Stimulated activated effector memory CD8-positive, alpha-beta T cell treated with anti-CD3 and anti-CD28 coated beads, Interleukin-12 subunit alpha, Interleukin-12 subunit beta, amount 100 ng/mL, for 72 hours (primary cell): Measurements from ENCODE around the gene PLAAT2.
"Not testable (repeated sequence)": the region's sequence is repeated elsewhere in the genome, so short reads cannot be mapped to it uniquely, and the experiment has no call there.

ENCODE experiments used
- ATAC-seq: fragments of 150-1000 bp; cut with Tn5 transposase; 2 replicates; pipeline ENCODE4 v1.10.0; 2021
- DNase-seq, 2 donors: peaks; one replicate each; pipeline ENCODE4 v3.0.0; 2021 to 2022; ENCODE audit warnings: low spot score in 2 of 2
- H3K27ac Mint-ChIP-seq: one replicate; pipeline ENCODE4 v1.8.0; 2022; ENCODE audit warnings: mild to moderate bottlenecking, mixed read lengths
- H3K36me3 Mint-ChIP-seq: one replicate; pipeline ENCODE4 v1.8.0; 2022; ENCODE audit warnings: mild to moderate bottlenecking, mixed read lengths
- H3K4me1 Mint-ChIP-seq: one replicate; pipeline ENCODE4 v1.8.0; 2022; ENCODE audit warnings: mixed read lengths
- H3K4me3 Mint-ChIP-seq: one replicate; pipeline ENCODE4 v1.8.0; 2022; ENCODE audit warnings: mild to moderate bottlenecking, mixed read lengths
- H3K9me3 Mint-ChIP-seq: one replicate; pipeline ENCODE4 v1.8.0; 2022; ENCODE audit warnings: mixed read lengths

PLAAT2 gene

GRCh38 chr11:63537293-63538101 lies 25.7 kb downstream of the PLAAT2 start:
- H3K4me1 Mint-ChIP-seq: peaks cover 82% of the 10 kb centered on the region
- H3K36me3 Mint-ChIP-seq: no peaks in the 10 kb centered on the region
- peak overlapping the region; percentile 95 for H3K27ac Mint-ChIP-seq
- H3K4me3 Mint-ChIP-seq: peak overlapping the region; percentile 80
- DNase-seq (peak in 1 of 2 donors; percentile 64), ATAC-seq (peak; percentile 20)
- no peaks in the 10 kb centered on the region for H3K9me3 Mint-ChIP-seq

- peaks cover 85% of the 10 kb centered on the region for H3K4me1 Mint-ChIP-seq
- H3K4me3 Mint-ChIP-seq: peak within 1 kb of the TSS; percentile 80
- DNase-seq (peak in 1 of 2 donors; percentile 69), ATAC-seq (peak; percentile 22)
- H3K36me3 Mint-ChIP-seq: no peaks in the 10 kb centered on the region
- peak within 1 kb of the TSS; percentile 95 for H3K27ac Mint-ChIP-seq
- H3K9me3 Mint-ChIP-seq: no peaks in the 10 kb centered on the region
Observed at GRCh38 chr11:63536669-63537292, 26.4 kb downstream of the PLAAT2 start, which contains the start of gene PLAAT4. Gene PLAAT4 (plus strand): TSS chr11:63536808. CDS start chr11:63536869, 61 bp downstream.

GRCh38 chr11:63535734-63536133 lies 27.4 kb downstream of the PLAAT2 start:
- no peaks in the 10 kb centered on the region for H3K9me3 Mint-ChIP-seq
- H3K4me1 Mint-ChIP-seq: peaks cover 91% of the 10 kb centered on the region
- peak; percentile 80 for ATAC-seq
- H3K36me3 Mint-ChIP-seq: no peaks in the 10 kb centered on the region
- peak; percentile 37 to 82 for DNase-seq
- peak overlapping the region; percentile 95 for H3K27ac Mint-ChIP-seq
- peak overlapping the region; percentile 80 for H3K4me3 Mint-ChIP-seq

- peaks cover 87% of the 10 kb centered on the region for H3K4me1 Mint-ChIP-seq
- H3K4me3 Mint-ChIP-seq: peak overlapping the region; percentile 80
- H3K9me3 Mint-ChIP-seq: no peaks in the 10 kb centered on the region
- no peaks in the 10 kb centered on the region for H3K36me3 Mint-ChIP-seq
- H3K27ac Mint-ChIP-seq: peak overlapping the region; percentile 95
- peak; percentile 81 for ATAC-seq
- DNase-seq: peak; percentile 28 to 80
Observed at GRCh38 chr11:63534895-63535461, 28.2 kb downstream of the PLAAT2 start.

DNA sequence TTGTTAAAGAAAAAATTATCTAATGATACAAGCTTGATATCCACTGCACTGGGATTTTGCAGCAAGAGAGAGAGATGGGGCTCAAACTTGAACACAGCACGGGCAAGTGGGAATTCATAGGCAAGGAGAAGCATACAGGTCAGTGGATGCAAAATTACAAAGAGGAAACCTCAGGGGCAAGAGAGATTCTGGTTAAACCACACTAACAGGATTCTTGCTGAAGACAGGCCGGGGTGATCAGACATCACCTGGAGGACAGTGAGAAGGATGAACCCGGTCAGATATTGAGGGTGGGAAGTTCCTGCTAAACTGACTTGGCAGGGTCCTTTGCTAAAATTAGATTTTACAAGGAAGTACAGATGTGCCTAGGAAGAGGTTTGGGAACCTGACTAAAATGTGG lies 29.1 kb downstream of the PLAAT2 start:
- H3K27ac Mint-ChIP-seq: peak overlapping the region; percentile 95
- no peaks in the 10 kb centered on the region for H3K9me3 Mint-ChIP-seq
- H3K4me3 Mint-ChIP-seq: peak overlapping the region; percentile 80
- no peak for DNase-seq
- no peaks in the 10 kb centered on the region for H3K36me3 Mint-ChIP-seq
- H3K4me1 Mint-ChIP-seq: peaks cover 88% of the 10 kb centered on the region
- no peak for ATAC-seq

DNA sequence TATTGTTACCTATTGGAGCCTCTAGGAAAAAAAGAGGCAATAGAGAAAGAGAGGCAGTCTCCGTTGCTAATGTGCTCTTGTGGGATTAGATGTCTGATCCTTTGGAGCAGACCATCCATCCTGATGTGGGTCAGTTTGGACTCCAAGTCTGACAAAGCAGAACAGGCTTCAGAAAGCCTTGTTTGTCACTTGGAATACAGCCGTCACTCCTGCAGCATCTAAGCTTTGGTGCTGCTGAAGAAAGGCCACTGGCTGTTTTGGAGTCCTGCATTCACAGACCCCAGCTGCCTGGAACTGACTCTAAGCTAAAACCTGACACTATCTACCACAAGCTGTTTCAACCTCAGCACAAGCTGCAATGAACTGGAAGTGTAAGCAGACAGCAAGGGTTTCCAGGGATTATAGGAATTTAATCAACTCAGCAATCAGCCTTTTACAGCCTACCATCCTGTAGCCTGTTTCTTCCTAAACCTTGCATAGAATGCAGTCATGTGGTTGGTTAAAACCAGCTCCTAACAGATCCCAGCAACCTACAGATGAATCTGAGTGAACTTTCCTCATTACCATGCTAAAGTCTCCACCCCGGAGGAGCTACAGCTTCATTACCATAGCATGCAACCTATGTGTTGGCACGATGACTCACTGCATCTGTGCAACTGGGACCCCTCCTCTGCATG lies 30.2 kb downstream of the PLAAT2 start:
- Mint-ChIP-seq H3K36me3 (no peaks in the 10 kb centered on the region), H3K27ac (peak overlapping the region; percentile 95), H3K4me3 (no peak overlapping the region), H3K9me3 (no peaks in the 10 kb centered on the region), H3K4me1 (peaks cover 80% of the 10 kb centered on the region)
- DNase-seq (no peak), ATAC-seq (no peak)

DNA sequence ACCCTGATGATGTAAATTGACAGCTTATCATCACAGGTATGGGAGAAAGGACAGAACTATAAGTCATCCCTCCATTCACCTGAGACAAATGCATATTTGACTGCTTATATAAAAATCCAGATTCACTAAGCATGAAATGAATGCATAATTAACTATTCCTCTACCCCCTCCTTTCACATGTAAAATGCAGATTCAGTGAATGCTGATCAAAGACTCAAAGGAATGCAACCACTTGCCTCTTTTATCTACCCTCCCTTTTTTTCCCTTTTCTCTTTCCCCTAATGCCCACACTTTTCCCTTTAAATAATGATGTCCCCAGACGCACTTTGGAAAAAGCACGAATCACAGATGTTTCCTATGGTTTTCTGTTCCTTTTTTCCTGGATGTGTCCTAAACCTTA lies 31.1 kb downstream of the PLAAT2 start:
- no peak for DNase-seq
- Mint-ChIP-seq H3K9me3 (no peaks in the 10 kb centered on the region), H3K4me3 (peak overlapping the region; percentile 22), H3K27ac (no peak overlapping the region), H3K4me1 (peaks cover 72% of the 10 kb centered on the region), H3K36me3 (no peaks in the 10 kb centered on the region)
- ATAC-seq: no peak

GRCh38 chr11:63531074-63531792 lies 31.9 kb downstream of the PLAAT2 start:
- not testable (repeated sequence) for H3K36me3 Mint-ChIP-seq, H3K9me3 Mint-ChIP-seq
- ATAC-seq: peak; percentile 89
- H3K4me1 Mint-ChIP-seq: peaks cover 63% of the 10 kb centered on the region
- peak in 1 of 2 donors; percentile 60 for DNase-seq
- H3K27ac Mint-ChIP-seq: peak overlapping the region; percentile 69
- H3K4me3 Mint-ChIP-seq: peak overlapping the region; percentile 22

DNA sequence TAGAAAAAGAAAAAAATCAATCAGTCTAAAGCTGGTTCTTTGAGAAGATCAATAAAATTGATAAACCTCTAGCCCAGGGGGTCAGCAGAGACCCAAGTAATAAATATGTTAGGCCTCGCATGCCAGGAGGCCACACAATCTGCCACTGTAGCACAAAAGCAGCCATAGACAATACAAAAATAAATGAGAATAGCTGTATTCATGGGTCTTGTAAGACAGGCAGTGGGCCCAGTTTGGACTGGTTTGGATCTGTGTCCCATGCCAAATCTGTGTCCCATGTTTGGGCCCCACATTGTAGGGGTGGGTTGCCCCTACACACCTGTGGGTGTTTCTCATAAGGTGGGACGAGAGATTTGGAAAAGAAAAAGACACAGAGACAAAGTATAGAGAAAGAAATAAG lies 33.2 kb downstream of the PLAAT2 start:
- DNase-seq (no peak), ATAC-seq (no peak)
- Mint-ChIP-seq H3K9me3 (no peaks in the 10 kb centered on the region), H3K4me1 (peaks cover 51% of the 10 kb centered on the region), H3K27ac (peak overlapping the region; percentile 32), H3K4me3 (no peak overlapping the region), H3K36me3 (no peaks in the 10 kb centered on the region)

GRCh38 chr11:63529373-63529772 lies 33.8 kb downstream of the PLAAT2 start:
- Mint-ChIP-seq H3K4me1 (peaks cover 47% of the 10 kb centered on the region), H3K27ac (peak overlapping the region; percentile 32)
- ATAC-seq, DNase-seq, H3K9me3 Mint-ChIP-seq, H3K4me3 Mint-ChIP-seq, H3K36me3 Mint-ChIP-seq: not testable (repeated sequence)

- peak overlapping the region; percentile 32 for H3K27ac Mint-ChIP-seq
- not testable (repeated sequence) for H3K36me3 Mint-ChIP-seq, DNase-seq, ATAC-seq, H3K9me3 Mint-ChIP-seq, H3K4me3 Mint-ChIP-seq
- H3K4me1 Mint-ChIP-seq: peaks cover 41% of the 10 kb centered on the region
Observed at GRCh38 chr11:63528729-63529278, 34.4 kb downstream of the PLAAT2 start.

DNA sequence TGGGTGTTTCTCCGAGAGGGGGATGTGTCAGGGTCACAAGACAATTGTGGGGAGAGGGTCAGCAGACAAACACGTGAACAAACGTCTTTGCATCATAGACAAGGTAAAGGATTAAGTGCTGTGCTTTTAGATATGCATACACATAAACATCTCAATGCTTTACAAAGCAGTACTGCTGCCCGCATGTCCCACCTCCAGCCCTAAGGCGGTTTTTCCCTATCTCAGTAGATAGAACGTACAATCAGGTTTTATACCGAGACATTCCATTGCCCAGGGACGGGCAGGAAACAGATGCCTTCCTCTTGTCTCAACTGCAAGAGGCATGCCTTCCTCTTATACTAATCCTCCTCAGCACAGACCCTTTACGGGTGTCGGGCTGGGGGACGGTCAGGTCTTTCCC lies 35.0 kb downstream of the PLAAT2 start:
- not testable (repeated sequence) for H3K27ac Mint-ChIP-seq, H3K9me3 Mint-ChIP-seq, H3K4me3 Mint-ChIP-seq, H3K36me3 Mint-ChIP-seq, ATAC-seq, DNase-seq
- H3K4me1 Mint-ChIP-seq: peaks cover 34% of the 10 kb centered on the region

- Mint-ChIP-seq H3K4me3 (no peak overlapping the region), H3K4me1 (peaks cover 30% of the 10 kb centered on the region), H3K9me3 (no peaks in the 10 kb centered on the region), H3K27ac (no peak overlapping the region), H3K36me3 (no peaks in the 10 kb centered on the region)
- DNase-seq (no peak), ATAC-seq (no peak)
Observed at GRCh38 chr11:63527667-63528066, 35.5 kb downstream of the PLAAT2 start.

GRCh38 chr11:63523151-63523550 lies 40.0 kb downstream of the PLAAT2 start:
- no peak overlapping the region for H3K4me3 Mint-ChIP-seq
- H3K9me3 Mint-ChIP-seq: no peaks in the 10 kb centered on the region
- ATAC-seq: no peak
- no peak overlapping the region for H3K27ac Mint-ChIP-seq
- H3K36me3 Mint-ChIP-seq: no peaks in the 10 kb centered on the region
- peaks cover 14% of the 10 kb centered on the region for H3K4me1 Mint-ChIP-seq
- DNase-seq: no peak
